Liver (tissue), 9 donors: ENCODE measurements around the gene LY6G6F. TPM values are rescaled to one million over a fixed set of nuclear protein-coding genes. Genes with fewer than 3 reads are reported as not detected.

Source experiments
- DNase-seq: peaks from one replicate; pipeline ENCODE4 v3.0.0-alpha.2; 2017; ENCODE audit warnings: low spot score
- H3K27ac ChIP-seq, 2 donors: one replicate each; pipeline ENCODE4 v1.7.0; 2013; ENCODE audit warnings: inconsistent platforms in 2 of 2, low read length in 2 of 2, control low read depth in 1 of 2, low read depth in 1 of 2, mild to moderate bottlenecking in 1 of 2
- H3K27me3 ChIP-seq, 4 donors: one replicate each; pipeline versions ENCODE4 v1.6.1 to v1.7.0; 2013; ENCODE audit warnings: low read length in 3 of 4, inconsistent platforms in 1 of 4, mild to moderate bottlenecking in 1 of 4, moderate library complexity in 1 of 4; ENCODE audit not compliant: control insufficient read depth in 4 of 4, insufficient read depth in 4 of 4
- H3K36me3 ChIP-seq, 4 donors: one replicate each; pipeline versions ENCODE4 v1.6.1 to v1.7.0; 2013; ENCODE audit warnings: low read length in 3 of 4, mild to moderate bottlenecking in 3 of 4, low read depth in 1 of 4, moderate library complexity in 1 of 4; ENCODE audit not compliant: control insufficient read depth in 4 of 4, insufficient read depth in 3 of 4
- H3K4me1 ChIP-seq, 4 donors: one replicate each; pipeline versions ENCODE4 v1.6.1 to v1.7.0; 2013; ENCODE audit warnings: low read length in 3 of 4, mild to moderate bottlenecking in 3 of 4, moderate library complexity in 1 of 4; ENCODE audit not compliant: control insufficient read depth in 4 of 4, insufficient read depth in 4 of 4
- H3K4me3 ChIP-seq, 3 donors: one replicate each; pipeline versions ENCODE4 v1.6.1 to v1.7.0; 2013; ENCODE audit warnings: low read length in 3 of 3, control low read depth in 1 of 3, low read depth in 1 of 3, mild to moderate bottlenecking in 1 of 3
- H3K9ac ChIP-seq, 2 donors: one replicate each; pipeline ENCODE4 v1.7.0; 2013; ENCODE audit warnings: low read length in 2 of 2, mild to moderate bottlenecking in 2 of 2, moderate library complexity in 2 of 2, control low read depth in 1 of 2, low read depth in 1 of 2
- H3K9me3 ChIP-seq, 4 donors: one replicate each; pipeline versions ENCODE4 v1.6.1 to v1.7.0; 2013; ENCODE audit warnings: low read length in 3 of 4; ENCODE audit not compliant: control insufficient read depth in 4 of 4
- EGR1 ChIP-seq, 2 donors: IDR thresholded peaks; 2 replicates each; pipeline ENCODE4 v1.6.1; 2016 to 2018; ENCODE audit warnings: antibody characterized with exemption in 2 of 2, low read depth in 2 of 2
- FOXA1 ChIP-seq: IDR thresholded peaks from 2 replicates; pipeline ENCODE4 v1.6.1; 2016; ENCODE audit warnings: antibody characterized with exemption
- FOXA2 ChIP-seq: IDR thresholded peaks from 2 replicates; pipeline ENCODE4 v1.6.1; 2016; ENCODE audit warnings: antibody characterized with exemption
- GABPA ChIP-seq, 2 donors: IDR thresholded peaks in 1 of 2; conservative IDR thresholded peaks in 1 of 2; 2 replicates each; pipeline ENCODE4 v1.6.1; 2016; ENCODE audit warnings: antibody characterized with exemption in 2 of 2, mild to moderate bottlenecking in 1 of 2, moderate library complexity in 1 of 2
- HNF4A ChIP-seq, 2 donors: conservative IDR thresholded peaks; 2 replicates each; pipeline ENCODE4 v1.6.1; 2016; ENCODE audit warnings: antibody characterized with exemption in 2 of 2, mild to moderate bottlenecking in 2 of 2
- HNF4G ChIP-seq: IDR thresholded peaks from 2 replicates; pipeline ENCODE4 v1.6.1; 2016; ENCODE audit warnings: antibody characterized with exemption
- JUND ChIP-seq, 2 donors: IDR thresholded peaks; 2 replicates each; pipeline ENCODE4 v1.6.1; 2016; ENCODE audit warnings: antibody characterized with exemption in 2 of 2
- NR2F2 ChIP-seq: IDR thresholded peaks from 2 replicates; pipeline ENCODE4 v1.6.1; 2016; ENCODE audit warnings: antibody characterized with exemption
- RAD21 ChIP-seq, 2 donors: IDR thresholded peaks; 2 replicates each; pipeline ENCODE4 v1.6.1; 2016; ENCODE audit warnings: antibody characterized with exemption in 2 of 2, mild to moderate bottlenecking in 2 of 2
- RXRA ChIP-seq, 2 donors: IDR thresholded peaks; 2 replicates each; pipeline ENCODE4 v1.6.1; 2017 to 2018; ENCODE audit warnings: antibody characterized with exemption in 2 of 2, mild to moderate bottlenecking in 1 of 2
- SP1 ChIP-seq: IDR thresholded peaks from 2 replicates; pipeline ENCODE4 v1.6.1; 2018; ENCODE audit warnings: antibody characterized with exemption, mild to moderate bottlenecking
- TAF1 ChIP-seq: conservative IDR thresholded peaks from 2 replicates; pipeline ENCODE4 v1.6.1; 2016; ENCODE audit warnings: antibody characterized with exemption, mild to moderate bottlenecking
- YY1 ChIP-seq: IDR thresholded peaks from 2 replicates; pipeline ENCODE4 v1.6.1; 2016; ENCODE audit warnings: antibody characterized with exemption, mild to moderate bottlenecking
- WGBS: extraction: QIAGEN DNeasy Blood & Tissue Kit; methylation state at CpG from one replicate; pipeline ENCODE4 v1.1.7; 2013; 5-methylcytosine and 5-hydroxymethylcytosine counted together
- polyA plus RNA-seq, 2 donors: library from polyadenylated mRNA; stranded (reverse) in 1 of 2; unstranded in 1 of 2; fragments of 200-250 nt in 1 of 2; fragments of >200 nt in 1 of 2; fragmentation: Nextera tagmentation in 1 of 2; extraction: Ambion mirVana in 1 of 2; gene quantifications; one replicate each; pipeline versions ENCODE4 v1.2.1 to v1.2.3, GENCODE V29; 2013 to 2015
- total RNA-seq, 2 donors: library from RNA; depleted of rRNA; stranded (reverse); fragments of >200 nt; gene quantifications; one replicate each; pipeline ENCODE4 v1.2.3, GENCODE V29; 2014
- TF ChIP-seq, protein P1 (sequence below): IDR thresholded peaks from 2 replicates; pipeline ENCODE4 v1.6.1; 2016; ENCODE audit warnings: antibody characterized with exemption
- TF ChIP-seq, protein P2 (sequence below): IDR thresholded peaks from 2 replicates; pipeline ENCODE4 v1.6.1; 2016; ENCODE audit warnings: antibody characterized with exemption
- TF ChIP-seq, protein P3 (sequence below): IDR thresholded peaks from 2 replicates; pipeline ENCODE4 v1.6.1; 2016; ENCODE audit warnings: antibody characterized with exemption
- TF ChIP-seq, protein P4 (sequence below): fragments of 150-350 bp; IDR thresholded peaks from 2 replicates; pipeline ENCODE4 v1.5.1; 2017; ENCODE audit warnings: improper control_type of control experiment, low read depth, low read length; ENCODE audit not compliant: missing input control
- TF ChIP-seq, protein P5 (sequence below): IDR thresholded peaks from 2 replicates; pipeline ENCODE4 v1.6.1; 2016; ENCODE audit warnings: antibody characterized with exemption, mild to moderate bottlenecking
- donor health status: healthy.
- donor health status: healthy.
- donor health status: healthy.
- donor health status: healthy.
- donor health status: healthy.

Gene LY6G6F
- total and polyA plus RNA-seq, 4 donors = 0.08 to 3.2 TPM; not detected in 2

DNA sequence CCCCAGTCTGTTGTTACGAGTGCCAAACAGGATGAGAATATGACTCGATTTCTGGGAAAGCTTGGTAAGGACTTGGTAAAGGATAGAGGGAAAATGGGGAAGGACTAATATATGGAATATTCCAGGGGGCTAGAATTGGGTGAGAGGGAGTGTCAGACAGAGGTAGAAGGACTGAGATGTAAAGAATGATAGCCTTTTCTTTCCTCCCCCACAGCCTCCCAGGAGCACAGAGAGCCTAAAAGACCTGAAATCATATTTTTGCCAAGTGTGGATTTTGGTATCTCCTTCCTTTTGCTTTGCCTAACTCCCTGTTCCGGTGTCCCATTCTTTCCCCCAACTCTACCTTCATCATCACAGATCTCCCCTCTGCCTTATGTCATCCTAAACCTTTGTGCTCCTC is 36.2 kb downstream of the LY6G6F start (continued):
- TF ChIP-seq EGR1 (IDR thresholded peaks at IDR 0.05; ENCODE audit: low read depth in 2 of 2) (no peak), HNF4G (no peak)

DNA sequence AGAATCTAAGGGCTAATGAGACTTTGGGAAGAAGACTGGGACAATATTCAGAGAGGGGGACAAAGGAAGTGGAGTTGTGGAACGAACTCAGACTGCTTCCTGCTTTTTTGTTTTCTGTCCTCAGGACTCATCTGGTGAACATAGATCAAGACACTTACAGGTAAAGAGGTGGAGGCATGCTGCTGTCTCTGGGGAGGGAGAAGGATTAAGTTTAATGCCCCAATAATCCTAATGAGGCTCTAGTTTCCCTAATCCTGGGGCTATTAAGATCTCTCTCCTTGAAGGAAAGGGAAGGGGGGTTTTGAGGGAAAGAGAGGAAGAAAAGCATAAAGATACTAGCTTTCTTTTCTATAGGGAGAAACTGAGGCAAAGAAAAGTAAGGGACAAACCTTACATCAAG is 37.8 kb downstream of the LY6G6F start:
- H3K36me3 ChIP-seq = no peaks in the 10 kb centered on the region
- H3K9me3 ChIP-seq = no peaks in the 10 kb centered on the region
- H3K9ac ChIP-seq = no peak overlapping the region
- H3K4me3 ChIP-seq = no peak overlapping the region
- DNase-seq = no peak
- no peak for TF ChIP-seq NR2F2
- TF ChIP-seq RXRA (IDR thresholded peaks at IDR 0.05) = no peak
- TF ChIP-seq YY1 = no peak
- TF ChIP-seq, protein P1, sequence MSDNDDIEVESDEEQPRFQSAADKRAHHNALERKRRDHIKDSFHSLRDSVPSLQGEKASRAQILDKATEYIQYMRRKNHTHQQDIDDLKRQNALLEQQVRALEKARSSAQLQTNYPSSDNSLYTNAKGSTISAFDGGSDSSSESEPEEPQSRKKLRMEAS = no peak
- TF ChIP-seq, protein P2, sequence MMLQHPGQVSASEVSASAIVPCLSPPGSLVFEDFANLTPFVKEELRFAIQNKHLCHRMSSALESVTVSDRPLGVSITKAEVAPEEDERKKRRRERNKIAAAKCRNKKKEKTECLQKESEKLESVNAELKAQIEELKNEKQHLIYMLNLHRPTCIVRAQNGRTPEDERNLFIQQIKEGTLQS = no peak
- no peak for TF ChIP-seq RAD21 (IDR thresholded peaks at IDR 0.05)
- TF ChIP-seq HNF4A (conservative IDR thresholded peaks at IDR 0.05) = no peak
- no peak for TF ChIP-seq JUND (IDR thresholded peaks at IDR 0.05)
- TF ChIP-seq, protein P3, sequence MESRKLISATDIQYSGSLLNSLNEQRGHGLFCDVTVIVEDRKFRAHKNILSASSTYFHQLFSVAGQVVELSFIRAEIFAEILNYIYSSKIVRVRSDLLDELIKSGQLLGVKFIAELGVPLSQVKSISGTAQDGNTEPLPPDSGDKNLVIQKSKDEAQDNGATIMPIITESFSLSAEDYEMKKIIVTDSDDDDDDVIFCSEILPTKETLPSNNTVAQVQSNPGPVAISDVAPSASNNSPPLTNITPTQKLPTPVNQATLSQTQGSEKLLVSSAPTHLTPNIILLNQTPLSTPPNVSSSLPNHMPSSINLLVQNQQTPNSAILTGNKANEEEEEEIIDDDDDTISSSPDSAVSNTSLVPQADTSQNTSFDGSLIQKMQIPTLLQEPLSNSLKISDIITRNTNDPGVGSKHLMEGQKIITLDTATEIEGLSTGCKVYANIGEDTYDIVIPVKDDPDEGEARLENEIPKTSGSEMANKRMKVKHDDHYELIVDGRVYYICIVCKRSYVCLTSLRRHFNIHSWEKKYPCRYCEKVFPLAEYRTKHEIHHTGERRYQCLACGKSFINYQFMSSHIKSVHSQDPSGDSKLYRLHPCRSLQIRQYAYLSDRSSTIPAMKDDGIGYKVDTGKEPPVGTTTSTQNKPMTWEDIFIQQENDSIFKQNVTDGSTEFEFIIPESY = no peak
- TF ChIP-seq TAF1 = no peak
- TF ChIP-seq SP1 = no peak
- TF ChIP-seq, protein P4, sequence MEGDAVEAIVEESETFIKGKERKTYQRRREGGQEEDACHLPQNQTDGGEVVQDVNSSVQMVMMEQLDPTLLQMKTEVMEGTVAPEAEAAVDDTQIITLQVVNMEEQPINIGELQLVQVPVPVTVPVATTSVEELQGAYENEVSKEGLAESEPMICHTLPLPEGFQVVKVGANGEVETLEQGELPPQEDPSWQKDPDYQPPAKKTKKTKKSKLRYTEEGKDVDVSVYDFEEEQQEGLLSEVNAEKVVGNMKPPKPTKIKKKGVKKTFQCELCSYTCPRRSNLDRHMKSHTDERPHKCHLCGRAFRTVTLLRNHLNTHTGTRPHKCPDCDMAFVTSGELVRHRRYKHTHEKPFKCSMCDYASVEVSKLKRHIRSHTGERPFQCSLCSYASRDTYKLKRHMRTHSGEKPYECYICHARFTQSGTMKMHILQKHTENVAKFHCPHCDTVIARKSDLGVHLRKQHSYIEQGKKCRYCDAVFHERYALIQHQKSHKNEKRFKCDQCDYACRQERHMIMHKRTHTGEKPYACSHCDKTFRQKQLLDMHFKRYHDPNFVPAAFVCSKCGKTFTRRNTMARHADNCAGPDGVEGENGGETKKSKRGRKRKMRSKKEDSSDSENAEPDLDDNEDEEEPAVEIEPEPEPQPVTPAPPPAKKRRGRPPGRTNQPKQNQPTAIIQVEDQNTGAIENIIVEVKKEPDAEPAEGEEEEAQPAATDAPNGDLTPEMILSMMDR = no peak
- TF ChIP-seq, protein P5, sequence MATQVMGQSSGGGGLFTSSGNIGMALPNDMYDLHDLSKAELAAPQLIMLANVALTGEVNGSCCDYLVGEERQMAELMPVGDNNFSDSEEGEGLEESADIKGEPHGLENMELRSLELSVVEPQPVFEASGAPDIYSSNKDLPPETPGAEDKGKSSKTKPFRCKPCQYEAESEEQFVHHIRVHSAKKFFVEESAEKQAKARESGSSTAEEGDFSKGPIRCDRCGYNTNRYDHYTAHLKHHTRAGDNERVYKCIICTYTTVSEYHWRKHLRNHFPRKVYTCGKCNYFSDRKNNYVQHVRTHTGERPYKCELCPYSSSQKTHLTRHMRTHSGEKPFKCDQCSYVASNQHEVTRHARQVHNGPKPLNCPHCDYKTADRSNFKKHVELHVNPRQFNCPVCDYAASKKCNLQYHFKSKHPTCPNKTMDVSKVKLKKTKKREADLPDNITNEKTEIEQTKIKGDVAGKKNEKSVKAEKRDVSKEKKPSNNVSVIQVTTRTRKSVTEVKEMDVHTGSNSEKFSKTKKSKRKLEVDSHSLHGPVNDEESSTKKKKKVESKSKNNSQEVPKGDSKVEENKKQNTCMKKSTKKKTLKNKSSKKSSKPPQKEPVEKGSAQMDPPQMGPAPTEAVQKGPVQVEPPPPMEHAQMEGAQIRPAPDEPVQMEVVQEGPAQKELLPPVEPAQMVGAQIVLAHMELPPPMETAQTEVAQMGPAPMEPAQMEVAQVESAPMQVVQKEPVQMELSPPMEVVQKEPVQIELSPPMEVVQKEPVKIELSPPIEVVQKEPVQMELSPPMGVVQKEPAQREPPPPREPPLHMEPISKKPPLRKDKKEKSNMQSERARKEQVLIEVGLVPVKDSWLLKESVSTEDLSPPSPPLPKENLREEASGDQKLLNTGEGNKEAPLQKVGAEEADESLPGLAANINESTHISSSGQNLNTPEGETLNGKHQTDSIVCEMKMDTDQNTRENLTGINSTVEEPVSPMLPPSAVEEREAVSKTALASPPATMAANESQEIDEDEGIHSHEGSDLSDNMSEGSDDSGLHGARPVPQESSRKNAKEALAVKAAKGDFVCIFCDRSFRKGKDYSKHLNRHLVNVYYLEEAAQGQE = no peak
- TF ChIP-seq FOXA2 = no peak
- TF ChIP-seq HNF4G = no peak
- TF ChIP-seq EGR1 (IDR thresholded peaks at IDR 0.05; ENCODE audit: low read depth in 2 of 2) = no peak
- no peak for TF ChIP-seq FOXA1
- TF ChIP-seq GABPA (IDR thresholded peaks at IDR 0.05 in 1 of 2, conservative IDR thresholded peaks at IDR 0.05 in 1 of 2) = no peak
- H3K27me3 ChIP-seq = no peaks in the 10 kb centered on the region
- H3K27ac ChIP-seq = no peak overlapping the region
- WGBS = 80% methylated on average over 1 of the region's 1 CpG
- peaks cover 5 to 10% (median 7%) of the 10 kb centered on the region in 4 donors for H3K4me1 ChIP-seq
